ENCODE data around the gene GIT2.

GIT2 gene

DNA sequence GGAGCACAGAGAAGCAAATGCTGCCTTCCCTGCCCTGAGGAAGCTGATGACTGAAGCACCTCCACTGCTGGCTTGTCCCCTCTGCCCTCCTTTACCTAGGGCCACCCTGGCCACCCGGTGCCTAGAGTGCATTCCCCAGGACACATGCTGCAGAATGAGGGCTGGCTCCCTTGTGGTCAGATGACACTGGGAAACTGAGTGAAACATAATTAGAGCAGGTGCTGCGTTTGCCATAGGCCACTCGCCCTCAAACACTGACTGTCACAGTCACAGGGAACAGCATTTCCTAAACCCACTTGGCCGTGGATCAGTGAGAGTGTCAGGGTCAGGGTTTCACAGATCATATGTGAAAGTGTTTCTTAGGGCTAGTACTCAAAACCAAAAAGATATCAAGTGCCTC is 80.1 kb downstream of the GIT2 start (continued):
- no peak for TF ChIP-seq TCF4 (CRISPR knock-in tag; IDR thresholded peaks at IDR 0.05; ENCODE audit: borderline replicate concordance)

DNA sequence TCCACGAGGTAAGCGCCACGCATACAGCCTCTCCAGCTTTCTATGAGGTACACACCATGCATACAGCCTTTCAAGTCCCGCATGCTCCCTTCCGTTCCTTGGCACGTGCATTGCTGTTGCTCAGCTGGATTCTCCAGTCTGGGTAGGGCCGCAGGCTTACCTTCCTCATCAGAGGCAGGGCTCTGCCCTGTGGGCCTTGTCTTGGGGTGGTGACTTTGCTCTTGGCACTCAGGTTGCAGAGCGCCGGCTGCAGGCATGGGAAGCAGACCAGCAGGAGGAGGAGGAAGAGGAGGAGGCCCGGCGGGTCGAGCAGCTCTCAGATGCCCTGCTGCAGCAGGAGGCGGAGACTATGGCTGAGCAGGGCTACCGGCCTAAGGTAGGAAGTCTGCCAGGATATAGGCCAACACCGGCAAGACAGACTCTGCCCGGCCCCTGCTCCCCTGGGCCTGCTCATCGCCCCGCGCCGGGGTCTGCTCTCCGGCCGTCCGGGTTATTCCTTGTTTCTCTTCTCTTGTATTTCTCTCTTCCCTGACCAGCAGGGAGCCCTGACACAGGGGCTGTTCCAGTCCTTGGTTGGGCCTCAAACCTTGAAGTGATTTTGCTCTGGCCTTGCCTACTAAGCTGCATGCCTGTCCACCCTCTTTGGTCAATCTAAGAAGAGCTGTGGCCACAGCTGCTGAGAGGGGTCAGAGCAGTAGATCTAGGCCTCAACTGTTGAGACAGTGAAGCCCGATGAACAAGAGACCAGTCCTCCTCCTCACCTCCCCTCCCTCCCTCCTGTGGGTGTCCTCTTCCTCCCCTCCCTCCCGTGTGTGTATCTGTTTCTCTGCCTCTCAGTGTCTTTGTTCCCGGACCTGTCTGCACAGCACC is 80.8 kb downstream of the GIT2 start:
- no peak for ATAC-seq
- TF ChIP-seq ZNF8 (CRISPR knock-in tag; IDR thresholded peaks at IDR 0.05): no peak
- no peak for TF ChIP-seq BACH2 (CRISPR knock-in tag; IDR thresholded peaks at IDR 0.05; ENCODE audit: borderline replicate concordance)
- TF ChIP-seq RARB (CRISPR knock-in tag; IDR thresholded peaks at IDR 0.05): no peak
- TF ChIP-seq, protein P1, sequence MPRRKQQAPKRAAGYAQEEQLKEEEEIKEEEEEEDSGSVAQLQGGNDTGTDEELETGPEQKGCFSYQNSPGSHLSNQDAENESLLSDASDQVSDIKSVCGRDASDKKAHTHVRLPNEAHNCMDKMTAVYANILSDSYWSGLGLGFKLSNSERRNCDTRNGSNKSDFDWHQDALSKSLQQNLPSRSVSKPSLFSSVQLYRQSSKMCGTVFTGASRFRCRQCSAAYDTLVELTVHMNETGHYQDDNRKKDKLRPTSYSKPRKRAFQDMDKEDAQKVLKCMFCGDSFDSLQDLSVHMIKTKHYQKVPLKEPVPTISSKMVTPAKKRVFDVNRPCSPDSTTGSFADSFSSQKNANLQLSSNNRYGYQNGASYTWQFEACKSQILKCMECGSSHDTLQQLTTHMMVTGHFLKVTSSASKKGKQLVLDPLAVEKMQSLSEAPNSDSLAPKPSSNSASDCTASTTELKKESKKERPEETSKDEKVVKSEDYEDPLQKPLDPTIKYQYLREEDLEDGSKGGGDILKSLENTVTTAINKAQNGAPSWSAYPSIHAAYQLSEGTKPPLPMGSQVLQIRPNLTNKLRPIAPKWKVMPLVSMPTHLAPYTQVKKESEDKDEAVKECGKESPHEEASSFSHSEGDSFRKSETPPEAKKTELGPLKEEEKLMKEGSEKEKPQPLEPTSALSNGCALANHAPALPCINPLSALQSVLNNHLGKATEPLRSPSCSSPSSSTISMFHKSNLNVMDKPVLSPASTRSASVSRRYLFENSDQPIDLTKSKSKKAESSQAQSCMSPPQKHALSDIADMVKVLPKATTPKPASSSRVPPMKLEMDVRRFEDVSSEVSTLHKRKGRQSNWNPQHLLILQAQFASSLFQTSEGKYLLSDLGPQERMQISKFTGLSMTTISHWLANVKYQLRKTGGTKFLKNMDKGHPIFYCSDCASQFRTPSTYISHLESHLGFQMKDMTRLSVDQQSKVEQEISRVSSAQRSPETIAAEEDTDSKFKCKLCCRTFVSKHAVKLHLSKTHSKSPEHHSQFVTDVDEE (CRISPR knock-in tag; IDR thresholded peaks at IDR 0.05): no peak
- no peak for TF ChIP-seq ZFP30 (CRISPR knock-in tag; IDR thresholded peaks at IDR 0.05)
- no peak for TF ChIP-seq ZNF565 (CRISPR knock-in tag; conservative IDR thresholded peaks at IDR 0.05; ENCODE audit: low read depth)
- TF ChIP-seq TOX (CRISPR knock-in tag; IDR thresholded peaks at IDR 0.05; ENCODE audit: borderline replicate concordance): no peak
- TF ChIP-seq, protein P2, sequence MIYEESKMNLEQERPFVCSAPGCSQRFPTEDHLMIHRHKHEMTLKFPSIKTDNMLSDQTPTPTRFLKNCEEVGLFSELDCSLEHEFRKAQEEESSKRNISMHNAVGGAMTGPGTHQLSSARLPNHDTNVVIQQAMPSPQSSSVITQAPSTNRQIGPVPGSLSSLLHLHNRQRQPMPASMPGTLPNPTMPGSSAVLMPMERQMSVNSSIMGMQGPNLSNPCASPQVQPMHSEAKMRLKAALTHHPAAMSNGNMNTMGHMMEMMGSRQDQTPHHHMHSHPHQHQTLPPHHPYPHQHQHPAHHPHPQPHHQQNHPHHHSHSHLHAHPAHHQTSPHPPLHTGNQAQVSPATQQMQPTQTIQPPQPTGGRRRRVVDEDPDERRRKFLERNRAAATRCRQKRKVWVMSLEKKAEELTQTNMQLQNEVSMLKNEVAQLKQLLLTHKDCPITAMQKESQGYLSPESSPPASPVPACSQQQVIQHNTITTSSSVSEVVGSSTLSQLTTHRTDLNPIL (CRISPR knock-in tag; IDR thresholded peaks at IDR 0.05; ENCODE audit: low read depth): no peak
- TF ChIP-seq ZFP3 (CRISPR knock-in tag; IDR thresholded peaks at IDR 0.05): no peak
- TF ChIP-seq SNAI2 (CRISPR knock-in tag; IDR thresholded peaks at IDR 0.05): no peak

DNA sequence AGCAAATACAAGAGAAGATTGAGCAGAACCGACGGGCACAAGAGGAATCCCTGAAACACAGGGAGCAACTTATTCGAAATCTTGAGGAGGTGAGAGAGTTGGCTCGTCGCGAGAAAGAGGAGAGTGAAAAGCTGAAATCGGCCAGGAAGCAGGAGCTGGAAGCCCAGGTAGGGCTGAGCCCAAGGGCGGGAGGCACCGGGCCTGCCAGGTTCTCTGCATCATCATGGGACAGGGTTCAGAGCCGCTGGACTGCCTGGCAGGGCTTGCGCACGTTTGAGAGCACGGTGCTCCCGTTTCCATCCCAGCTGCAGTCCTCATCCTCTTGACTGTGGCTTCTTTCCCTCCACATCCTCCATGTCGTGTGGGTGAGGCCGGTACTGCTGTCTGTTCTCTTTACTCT is 81.7 kb downstream of the GIT2 start:
- no peak for ATAC-seq
- TF ChIP-seq ZNF565 (CRISPR knock-in tag; conservative IDR thresholded peaks at IDR 0.05; ENCODE audit: low read depth) (no peak), ISL1 (CRISPR knock-in tag; IDR thresholded peaks at IDR 0.05) (no peak), ESRRG (CRISPR knock-in tag; IDR thresholded peaks at IDR 0.05) (no peak), SNAI2 (CRISPR knock-in tag; IDR thresholded peaks at IDR 0.05) (no peak), ZNF70 (CRISPR knock-in tag; IDR thresholded peaks at IDR 0.05) (no peak)
- TF ChIP-seq, protein P1 (CRISPR knock-in tag; IDR thresholded peaks at IDR 0.05): no peak
- TF ChIP-seq, protein P3, sequence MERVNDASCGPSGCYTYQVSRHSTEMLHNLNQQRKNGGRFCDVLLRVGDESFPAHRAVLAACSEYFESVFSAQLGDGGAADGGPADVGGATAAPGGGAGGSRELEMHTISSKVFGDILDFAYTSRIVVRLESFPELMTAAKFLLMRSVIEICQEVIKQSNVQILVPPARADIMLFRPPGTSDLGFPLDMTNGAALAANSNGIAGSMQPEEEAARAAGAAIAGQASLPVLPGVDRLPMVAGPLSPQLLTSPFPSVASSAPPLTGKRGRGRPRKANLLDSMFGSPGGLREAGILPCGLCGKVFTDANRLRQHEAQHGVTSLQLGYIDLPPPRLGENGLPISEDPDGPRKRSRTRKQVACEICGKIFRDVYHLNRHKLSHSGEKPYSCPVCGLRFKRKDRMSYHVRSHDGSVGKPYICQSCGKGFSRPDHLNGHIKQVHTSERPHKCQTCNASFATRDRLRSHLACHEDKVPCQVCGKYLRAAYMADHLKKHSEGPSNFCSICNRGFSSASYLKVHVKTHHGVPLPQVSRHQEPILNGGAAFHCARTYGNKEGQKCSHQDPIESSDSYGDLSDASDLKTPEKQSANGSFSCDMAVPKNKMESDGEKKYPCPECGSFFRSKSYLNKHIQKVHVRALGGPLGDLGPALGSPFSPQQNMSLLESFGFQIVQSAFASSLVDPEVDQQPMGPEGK (CRISPR knock-in tag; IDR thresholded peaks at IDR 0.05; ENCODE audit: borderline replicate concordance): no peak

DNA sequence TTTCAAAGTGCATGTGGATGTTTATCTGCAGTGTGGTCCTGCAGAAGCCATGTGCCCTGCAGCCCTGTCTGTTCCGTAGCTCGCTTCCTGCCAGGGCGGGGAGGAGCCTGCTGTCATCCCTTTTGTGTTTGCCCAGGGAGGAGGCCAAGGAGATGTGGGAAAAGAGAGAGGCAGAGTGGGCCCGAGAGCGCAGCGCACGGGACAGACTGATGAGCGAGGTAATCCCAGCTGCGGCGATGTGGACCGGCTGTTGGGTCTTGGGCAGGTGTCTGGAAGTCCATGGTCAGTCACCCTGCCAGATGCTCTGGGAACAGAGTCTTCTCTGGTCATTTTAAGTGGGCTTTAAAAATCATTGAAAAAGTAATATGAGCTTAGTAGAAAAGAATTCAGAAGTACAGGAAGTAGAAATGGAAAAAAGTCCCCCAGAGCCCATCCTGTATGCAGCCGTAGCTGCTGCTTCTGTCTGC is 83.3 kb downstream of the GIT2 start:
- TF ChIP-seq, protein P1 (CRISPR knock-in tag; IDR thresholded peaks at IDR 0.05): no peak
- no peak for TF ChIP-seq OSR1 (CRISPR knock-in tag; IDR thresholded peaks at IDR 0.05)
- TF ChIP-seq SNAI2 (CRISPR knock-in tag; IDR thresholded peaks at IDR 0.05): no peak
- TF ChIP-seq ISL1 (CRISPR knock-in tag; IDR thresholded peaks at IDR 0.05): no peak
- TF ChIP-seq, protein P2 (CRISPR knock-in tag; IDR thresholded peaks at IDR 0.05; ENCODE audit: low read depth): no peak
- TF ChIP-seq, protein P3 (CRISPR knock-in tag; IDR thresholded peaks at IDR 0.05; ENCODE audit: borderline replicate concordance): no peak
- peak; percentile 16; the same call in 1 of the 3 replicates for ATAC-seq

Measured in SK-N-SH treated with all-trans-retinoic acid at 6 μM for 48 hours (cell line).